IMR-90 (cell line): ENCODE data around the gene COPS7B. TPM values are rescaled to one million over a fixed set of nuclear protein-coding genes. Genes with fewer than 3 reads are reported as not detected.

ENCODE experiments used
- ATAC-seq: fragments of 200-7000 bp; cut with Tn5 transposase; 2 replicates; pipeline ENCODE4 v1.9.1; 2020; ENCODE audit warnings: low read depth, mild to moderate bottlenecking, moderate library complexity
- BruUV-seq: library from RNA; stranded (reverse); fragments of 400-500 nt; replicated peaks from 2 replicates; lab custom pipeline; 2021; lab: Mats Ljungman, UMichigan
- CTCF ChIA-PET: fragments of 300-600 bp; formaldehyde crosslinking; extraction: SDS; loops from one replicate; lab custom pipeline; 2021; ENCODE audit warnings: antibody characterized with exemption; lab: Yijun Ruan, JAX
- POLR2A ChIA-PET: fragments of 300-600 bp; sonication (Branson Sonifier 250); formaldehyde crosslinking; loops from one replicate; lab custom pipeline; 2022; ENCODE audit warnings: antibody characterized with exemption; ENCODE audit not compliant: unreplicated experiment; lab: Charles Lee
- DNase-seq: peaks from one replicate; pipeline ENCODE4 v3.0.0; 2013
- H2AFZ ChIP-seq: replicated peaks from 2 replicates; pipeline ENCODE3; 2013; ENCODE audit warnings: low read length, mild to moderate bottlenecking; ENCODE audit not compliant: poor library complexity
- H2AK5ac ChIP-seq: 2 replicates; pipeline ENCODE4 v1.6.1; 2013; ENCODE audit warnings: low read depth, low read length, inconsistent platforms
- H2AK9ac ChIP-seq: replicated peaks from 2 replicates; pipeline ENCODE3; 2013; ENCODE audit warnings: mild to moderate bottlenecking, low read depth, low read length, moderate library complexity; ENCODE audit not compliant: poor library complexity
- H2BK120ac ChIP-seq: 2 replicates; pipeline ENCODE4 v1.6.1; 2013; ENCODE audit warnings: low read depth, low read length, inconsistent platforms
- H2BK15ac ChIP-seq: 3 replicates; pipeline ENCODE4 v1.6.1; 2013; ENCODE audit warnings: low read depth, low read length, inconsistent platforms
- H2BK20ac ChIP-seq: 2 replicates; pipeline ENCODE4 v1.6.1; 2013; ENCODE audit warnings: low read depth, mild to moderate bottlenecking, inconsistent platforms, low read length, moderate library complexity
- H2BK5ac ChIP-seq: 2 replicates; pipeline ENCODE4 v1.6.1; 2013; ENCODE audit warnings: mild to moderate bottlenecking, low read depth, low read length, inconsistent platforms; ENCODE audit not compliant: poor library complexity, severe bottlenecking
- H3K14ac ChIP-seq: replicated peaks from 2 replicates; pipeline ENCODE4 v1.6.1; 2013; ENCODE audit warnings: low read depth, low read length, inconsistent platforms
- H3K18ac ChIP-seq: 2 replicates; pipeline ENCODE4 v1.6.1; 2013; ENCODE audit warnings: low read depth, low read length, control low read depth
- H3K23ac ChIP-seq: 2 replicates; pipeline ENCODE4 v1.6.1; 2013; ENCODE audit warnings: low read depth, low read length, inconsistent platforms
- H3K27ac ChIP-seq: 2 replicates; pipeline ENCODE4 v1.5.1; 2013; ENCODE audit warnings: mild to moderate bottlenecking, control low read depth, low read length; ENCODE audit not compliant: insufficient read depth
- H3K27me3 ChIP-seq: 2 replicates; pipeline ENCODE4 v1.6.1; 2013; ENCODE audit warnings: low read length; ENCODE audit not compliant: control insufficient read depth, insufficient read depth
- H3K36me3 ChIP-seq: 2 replicates; pipeline ENCODE4 v1.6.1; 2013; ENCODE audit warnings: low read length, mixed read lengths; ENCODE audit not compliant: control insufficient read depth, insufficient read depth
- H3K4ac ChIP-seq: 2 replicates; pipeline ENCODE4 v1.6.1; 2013; ENCODE audit warnings: low read depth, low read length, inconsistent platforms
- H3K4me1 ChIP-seq: 2 replicates; pipeline ENCODE4 v1.6.1; 2013; ENCODE audit warnings: low read length, mixed read lengths; ENCODE audit not compliant: control insufficient read depth, insufficient read depth
- H3K4me2 ChIP-seq: 2 replicates; pipeline ENCODE4 v1.6.1; 2013; ENCODE audit warnings: low read depth, mild to moderate bottlenecking, control low read depth, low read length, moderate library complexity
- H3K4me3 ChIP-seq: 2 replicates; pipeline ENCODE4 v1.5.1; 2013; ENCODE audit warnings: low read depth, mild to moderate bottlenecking, control low read depth, low read length, moderate library complexity; ENCODE audit not compliant: insufficient read depth
- H3K56ac ChIP-seq: 2 replicates; pipeline ENCODE4 v1.6.1; 2013; ENCODE audit warnings: low read length, inconsistent platforms; ENCODE audit not compliant: insufficient read depth; ENCODE audit errors: extremely low read depth
- H3K79me1 ChIP-seq, 2 experiments: 2 replicates each; pipeline ENCODE4 v1.6.1; 2013; ENCODE audit warnings: low read length in 2 of 2, inconsistent platforms in 1 of 2, low read depth in 1 of 2
- H3K9ac ChIP-seq: 2 replicates; pipeline ENCODE4 v1.6.1; 2013; ENCODE audit warnings: low read depth, low read length, control low read depth
- H3K9me1 ChIP-seq: 2 replicates; pipeline ENCODE4 v1.6.1; 2013; ENCODE audit warnings: low read length, inconsistent platforms; ENCODE audit not compliant: insufficient read depth
- H3K9me3 ChIP-seq: 2 replicates; pipeline ENCODE4 v1.6.1; 2013; ENCODE audit warnings: low read length; ENCODE audit not compliant: control insufficient read depth, insufficient read depth
- H4K20me1 ChIP-seq: 2 replicates; pipeline ENCODE4 v1.6.1; 2013; ENCODE audit warnings: low read length, inconsistent platforms; ENCODE audit not compliant: insufficient read depth
- H4K5ac ChIP-seq: 2 replicates; pipeline ENCODE4 v1.6.1; 2013; ENCODE audit warnings: mild to moderate bottlenecking, low read depth, low read length, control low read depth
- H4K8ac ChIP-seq, 2 experiments: 2 replicates each; pipeline ENCODE4 v1.6.1; 2013; ENCODE audit warnings: low read depth in 2 of 2, low read length in 2 of 2, control low read depth in 1 of 2, inconsistent platforms in 1 of 2
- H4K91ac ChIP-seq: 2 replicates; pipeline ENCODE4 v1.6.1; 2013; ENCODE audit warnings: low read depth, low read length, inconsistent platforms; ENCODE audit not compliant: insufficient read depth
- CTCF ChIP-seq: conservative IDR thresholded peaks from 2 replicates; pipeline ENCODE4 v1.5.1; 2012; ENCODE audit warnings: mild to moderate bottlenecking, low read depth, low read length, improper control_type of control experiment
- ELK1 ChIP-seq: fragments of 150-350 bp; IDR thresholded peaks from 2 replicates; pipeline ENCODE4 v1.6.1; 2016; ENCODE audit warnings: low read depth, mild to moderate bottlenecking, low read length, moderate library complexity, borderline replicate concordance
- NFE2L2 ChIP-seq: fragments of 150-350 bp; IDR thresholded peaks from 2 replicates; pipeline ENCODE4 v1.6.1; 2016; ENCODE audit warnings: low read depth, mild to moderate bottlenecking, low read length
- RAD21 ChIP-seq: IDR thresholded peaks from 2 replicates; pipeline ENCODE4 v1.6.1; 2012; ENCODE audit warnings: low read length, improper control_type of control experiment
- RFX5 ChIP-seq: IDR thresholded peaks from 2 replicates; pipeline ENCODE4 v1.8.0; 2012; ENCODE audit warnings: low read depth, mild to moderate bottlenecking, low read length, moderate library complexity
- WGBS, 2 experiments: methylation state at CpG; one replicate each; pipeline versions ENCODE4 v1.1.5 to v1.1.7; 2013; ENCODE audit warnings: missing lambda C conversion rate in 2 of 2; ENCODE audit not compliant: insufficient read length in 1 of 2; ENCODE audit errors: extremely low coverage in 2 of 2; 5-methylcytosine and 5-hydroxymethylcytosine counted together
- dilution Hi-C: fragments of 300-500 bp; cut with HindIII; formaldehyde crosslinking; loops from one replicate; pipeline ENCODE4 v1.14.3; 2018; ENCODE audit warnings: low sequenced_read_pairs; ENCODE audit not compliant: unreplicated experiment
- in situ Hi-C: fragments of 300-500 bp; cut with MboI; formaldehyde crosslinking; loops from 3 replicates; pipeline ENCODE4 v1.14.3; 2019; ENCODE audit warnings: low sequenced_read_pairs, inconsistent platforms, mixed read lengths
- intact Hi-C: fragments of 100-400 bp; cut with micrococcal nuclease; formaldehyde crosslinking; loops from 2 replicates; pipeline ENCODE4 v1.10.0; 2022
- polyA plus RNA-seq, 3 experiments: library from polyadenylated mRNA; depleted of rRNA; stranded (reverse); fragments of >200 nt; gene quantifications; 2 replicates each; pipeline ENCODE4 v1.2.3, GENCODE V29; 2012; ENCODE audit warnings: low replicate concordance in 1 of 3
- total RNA-seq: library from RNA; depleted of rRNA; stranded (reverse); fragments of >200 nt; gene quantifications from 2 replicates; pipeline ENCODE4 v1.2.3, GENCODE V29; 2012

The COPS7B gene
- total and polyA plus RNA-seq, 2 of the 4 experiments (the other 2 are of a cell fraction) = 23.1 to 54.1 TPM

GRCh38 chr2:231745303-231746038 is 40.8 kb upstream of the COPS7B start:
- no peak overlapping the region for H2AK9ac ChIP-seq
- no peak overlapping the region for H2BK20ac ChIP-seq
- no peak overlapping the region for H3K4ac ChIP-seq
- H4K8ac ChIP-seq = no peak overlapping the region
- no peak overlapping the region for H3K18ac ChIP-seq
- H2AFZ ChIP-seq = no peak overlapping the region
- BruUV-seq = no TSS peak
- TF ChIP-seq RFX5 (no peak), RAD21 (no peak), NFE2L2 (no peak), ELK1 (no peak), CTCF (no peak)
- DNase-seq (no peak), ATAC-seq (no peak)
- H3K56ac ChIP-seq = no peak overlapping the region
- H2BK15ac ChIP-seq = no peak overlapping the region
- H3K36me3 ChIP-seq = no peaks in the 10 kb centered on the region
- H3K14ac ChIP-seq = no peak overlapping the region
- H3K4me2 ChIP-seq = no peak overlapping the region
- CTCF ChIA-PET = no interaction called here
- H4K20me1 ChIP-seq = no peaks in the 10 kb centered on the region
- H3K4me3 ChIP-seq = no peak overlapping the region
- no peak overlapping the region for H3K27ac ChIP-seq
- no peaks in the 10 kb centered on the region for H3K79me1 ChIP-seq
- H2BK5ac ChIP-seq = no peak overlapping the region
- no CpG with 5 or more reads among the region's 6 CpGs for WGBS, 2 experiments
- no peak overlapping the region for H4K5ac ChIP-seq
- H3K4me1 ChIP-seq = no peaks in the 10 kb centered on the region
- intact Hi-C loops = no loop called here
- 0 out of 2 replicates have a peak, but pooled peaks cover 2% of the 10 kb centered on the region for H3K9me1 ChIP-seq
- no peak overlapping the region for H4K91ac ChIP-seq
- dilution Hi-C loops = no loop called here
- no peaks in the 10 kb centered on the region for H3K27me3 ChIP-seq
- in situ Hi-C loops = no loop called here
- H2AK5ac ChIP-seq = no peak overlapping the region
- H3K23ac ChIP-seq = no peak overlapping the region
- POLR2A ChIA-PET = interaction anchor here (0.6 kb wide), 1 partner anchor 25 kb away, joined by 3 read pairs; no protein-coding TSS in a partner anchor
- H3K9ac ChIP-seq = no peak overlapping the region
- H2BK120ac ChIP-seq = no peak overlapping the region
- H3K9me3 ChIP-seq = no peaks in the 10 kb centered on the region
